SK-N-MC (cell line): ENCODE results near the gene MEMO1.

ENCODE experiments used
- EZH2 ChIP-seq: fragments of 200-600 bp; sonication (generic); IDR thresholded peaks from one replicate; pipeline ENCODE4 v1.6.1; 2017; ENCODE audit warnings: antibody characterized with exemption
- POLR2AphosphoS5 ChIP-seq: IDR thresholded peaks from 2 replicates; pipeline ENCODE4 v1.6.1; 2012; ENCODE audit warnings: mild to moderate bottlenecking, low read depth, low read length, borderline replicate concordance

DNA sequence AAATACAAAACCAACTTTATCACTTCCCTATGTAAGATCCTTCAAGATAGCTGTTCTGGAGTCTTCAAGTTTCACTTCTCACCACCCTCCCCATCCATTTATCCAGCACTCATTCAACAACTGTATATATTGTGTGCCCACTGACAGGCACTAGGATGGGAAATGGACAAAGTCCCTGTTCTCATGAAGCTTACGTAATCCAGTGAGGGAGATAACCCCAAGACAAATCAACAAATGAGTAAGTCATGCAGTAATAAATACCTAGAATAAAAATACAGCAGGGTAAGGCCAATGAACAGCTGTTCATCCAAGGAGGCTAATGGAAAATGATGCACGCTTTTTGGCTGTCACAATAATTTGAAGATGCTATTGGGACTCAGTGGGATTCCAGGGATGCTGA lies 133.8 kb downstream of the MEMO1 start:
- TF ChIP-seq POLR2AphosphoS5 = no peak
- TF ChIP-seq EZH2 = no peak
